Measurements from ENCODE around the gene FBXW11. TPM values are rescaled to one million over a fixed set of nuclear protein-coding genes. Genes with fewer than 3 reads are reported as not detected.

FBXW11 gene
- total RNA-seq, 1 experiment from 2014 or later = 72.9 TPM

DNA sequence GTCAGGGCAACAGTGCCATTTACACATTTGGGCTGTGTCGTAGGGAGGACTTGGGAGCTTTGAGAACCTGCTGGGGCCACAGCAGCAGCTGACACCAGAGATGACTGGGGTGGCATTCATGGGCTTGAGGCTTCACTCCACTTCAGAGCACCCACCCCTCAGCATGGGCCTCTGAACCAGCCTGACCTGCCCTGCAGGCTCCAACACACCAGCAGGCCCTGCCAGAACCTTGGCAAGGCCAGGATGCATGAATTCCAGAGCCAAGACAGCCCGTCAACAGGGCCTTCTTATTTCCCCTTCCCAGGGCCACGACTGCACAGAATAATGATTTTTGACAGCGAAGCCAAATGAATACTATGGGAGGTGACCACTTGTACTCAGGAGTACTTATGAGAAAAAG lies 143.8 kb downstream of the FBXW11 start:
- no peaks in the 10 kb centered on the region for H3K9me3 ChIP-seq (ENCODE audit: low read length)
- no peak overlapping the region for H3K27ac ChIP-seq (ENCODE audit: low read length)
- H3K79me2 ChIP-seq (ENCODE audit: low read length) = no peaks in the 10 kb centered on the region
- H3K9ac ChIP-seq (ENCODE audit: low read length) = no peak overlapping the region
- no peaks in the 10 kb centered on the region for H3K4me1 ChIP-seq (ENCODE audit: low read length)
- no peaks in the 10 kb centered on the region for H3K9me2 ChIP-seq (replicated peaks; ENCODE audit: insufficient read depth, low read length)
- no peak overlapping the region for H3K4me3 ChIP-seq (ENCODE audit: low read length)
- peaks cover 6% of the 10 kb centered on the region; the same call in 1 of the 2 replicates for H3K36me3 ChIP-seq (ENCODE audit: insufficient read depth, low read length)
- H3K27me3 ChIP-seq (ENCODE audit: low read length) = no peaks in the 10 kb centered on the region
- no peak overlapping the region for H3K4me2 ChIP-seq (ENCODE audit: low read depth, low read length, poor library complexity, severe bottlenecking)
- no peaks in the 10 kb centered on the region; the same call in 1 of the 2 replicates for H4K20me1 ChIP-seq (ENCODE audit: insufficient read depth, low read depth, low read length)
- DNase-seq = no peak
- H2AFZ ChIP-seq (ENCODE audit: low read length) = no peak overlapping the region

- no peak overlapping the region for H3K9ac ChIP-seq (ENCODE audit: low read length)
- no peaks in the 10 kb centered on the region for H3K9me2 ChIP-seq (replicated peaks; ENCODE audit: insufficient read depth, low read length)
- no peak overlapping the region for H3K4me2 ChIP-seq (ENCODE audit: low read depth, low read length, poor library complexity, severe bottlenecking)
- H3K27ac ChIP-seq (ENCODE audit: low read length) = no peak overlapping the region
- no peaks in the 10 kb centered on the region for H3K4me1 ChIP-seq (ENCODE audit: low read length)
- no peaks in the 10 kb centered on the region for H3K9me3 ChIP-seq (ENCODE audit: low read length)
- no peak for DNase-seq
- H3K79me2 ChIP-seq (ENCODE audit: low read length) = no peaks in the 10 kb centered on the region
- H3K27me3 ChIP-seq (ENCODE audit: low read length) = no peaks in the 10 kb centered on the region
- peaks cover 6% of the 10 kb centered on the region; the same call in 1 of the 2 replicates for H3K36me3 ChIP-seq (ENCODE audit: insufficient read depth, low read length)
- no peaks in the 10 kb centered on the region; the same call in 1 of the 2 replicates for H4K20me1 ChIP-seq (ENCODE audit: insufficient read depth, low read depth, low read length)
- H3K4me3 ChIP-seq (ENCODE audit: low read length) = no peak overlapping the region
- no peak overlapping the region for H2AFZ ChIP-seq (ENCODE audit: low read length)
Measured at GRCh38 chr5:171861381-171861780, 145.1 kb downstream of the FBXW11 start.

DNA sequence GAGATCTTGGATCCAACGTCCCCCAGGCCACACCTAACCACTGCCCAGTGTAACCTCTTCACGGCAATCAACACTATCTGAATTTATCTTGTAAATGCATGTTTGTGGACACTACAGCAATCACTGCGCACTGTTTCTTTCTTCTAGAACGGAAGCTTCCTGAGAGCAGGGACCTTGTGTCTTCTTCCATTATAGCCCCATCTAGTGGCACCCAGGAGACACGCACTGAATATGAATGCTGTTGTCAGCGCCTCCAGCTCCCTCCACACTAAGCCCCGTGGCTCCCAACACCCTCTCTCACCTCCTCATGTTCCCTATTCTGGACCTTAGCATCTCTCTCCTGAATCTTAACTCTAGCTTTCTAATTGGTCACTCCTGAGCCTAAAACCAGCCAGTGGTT lies 148.1 kb downstream of the FBXW11 start:
- H3K9ac ChIP-seq (ENCODE audit: low read length) = no peak overlapping the region
- H3K9me3 ChIP-seq (ENCODE audit: low read length) = no peaks in the 10 kb centered on the region
- no peaks in the 10 kb centered on the region for H3K79me2 ChIP-seq (ENCODE audit: low read length)
- no peaks in the 10 kb centered on the region for H3K9me2 ChIP-seq (replicated peaks; ENCODE audit: insufficient read depth, low read length)
- H3K4me2 ChIP-seq (ENCODE audit: low read depth, low read length, poor library complexity, severe bottlenecking) = no peak overlapping the region
- no peak overlapping the region for H3K4me3 ChIP-seq (ENCODE audit: low read length)
- H3K4me1 ChIP-seq (ENCODE audit: low read length) = no peaks in the 10 kb centered on the region
- H3K36me3 ChIP-seq (ENCODE audit: insufficient read depth, low read length) = 0 out of 2 replicates have a peak, but pooled peaks cover 2% of the 10 kb centered on the region
- no peaks in the 10 kb centered on the region; the same call in 1 of the 2 replicates for H4K20me1 ChIP-seq (ENCODE audit: insufficient read depth, low read depth, low read length)
- no peak overlapping the region for H3K27ac ChIP-seq (ENCODE audit: low read length)
- DNase-seq = peak; percentile 67
- H3K27me3 ChIP-seq (ENCODE audit: low read length) = no peaks in the 10 kb centered on the region
- H2AFZ ChIP-seq (ENCODE audit: low read length) = no peak overlapping the region

GRCh38 chr5:171857489-171857876 lies 149.0 kb downstream of the FBXW11 start:
- no peak for DNase-seq
- no peaks in the 10 kb centered on the region for H3K9me3 ChIP-seq (ENCODE audit: low read length)
- H3K36me3 ChIP-seq (ENCODE audit: insufficient read depth, low read length) = no peaks in the 10 kb centered on the region
- no peak overlapping the region for H3K27ac ChIP-seq (ENCODE audit: low read length)
- H3K9me2 ChIP-seq (replicated peaks; ENCODE audit: insufficient read depth, low read length) = no peaks in the 10 kb centered on the region
- no peaks in the 10 kb centered on the region; the same call in 1 of the 2 replicates for H4K20me1 ChIP-seq (ENCODE audit: insufficient read depth, low read depth, low read length)
- H3K4me1 ChIP-seq (ENCODE audit: low read length) = no peaks in the 10 kb centered on the region
- H3K79me2 ChIP-seq (ENCODE audit: low read length) = no peaks in the 10 kb centered on the region
- no peak overlapping the region for H3K4me2 ChIP-seq (ENCODE audit: low read depth, low read length, poor library complexity, severe bottlenecking)
- no peak overlapping the region for H2AFZ ChIP-seq (ENCODE audit: low read length)
- H3K9ac ChIP-seq (ENCODE audit: low read length) = no peak overlapping the region
- H3K4me3 ChIP-seq (ENCODE audit: low read length) = no peak overlapping the region
- no peaks in the 10 kb centered on the region for H3K27me3 ChIP-seq (ENCODE audit: low read length)

DNA sequence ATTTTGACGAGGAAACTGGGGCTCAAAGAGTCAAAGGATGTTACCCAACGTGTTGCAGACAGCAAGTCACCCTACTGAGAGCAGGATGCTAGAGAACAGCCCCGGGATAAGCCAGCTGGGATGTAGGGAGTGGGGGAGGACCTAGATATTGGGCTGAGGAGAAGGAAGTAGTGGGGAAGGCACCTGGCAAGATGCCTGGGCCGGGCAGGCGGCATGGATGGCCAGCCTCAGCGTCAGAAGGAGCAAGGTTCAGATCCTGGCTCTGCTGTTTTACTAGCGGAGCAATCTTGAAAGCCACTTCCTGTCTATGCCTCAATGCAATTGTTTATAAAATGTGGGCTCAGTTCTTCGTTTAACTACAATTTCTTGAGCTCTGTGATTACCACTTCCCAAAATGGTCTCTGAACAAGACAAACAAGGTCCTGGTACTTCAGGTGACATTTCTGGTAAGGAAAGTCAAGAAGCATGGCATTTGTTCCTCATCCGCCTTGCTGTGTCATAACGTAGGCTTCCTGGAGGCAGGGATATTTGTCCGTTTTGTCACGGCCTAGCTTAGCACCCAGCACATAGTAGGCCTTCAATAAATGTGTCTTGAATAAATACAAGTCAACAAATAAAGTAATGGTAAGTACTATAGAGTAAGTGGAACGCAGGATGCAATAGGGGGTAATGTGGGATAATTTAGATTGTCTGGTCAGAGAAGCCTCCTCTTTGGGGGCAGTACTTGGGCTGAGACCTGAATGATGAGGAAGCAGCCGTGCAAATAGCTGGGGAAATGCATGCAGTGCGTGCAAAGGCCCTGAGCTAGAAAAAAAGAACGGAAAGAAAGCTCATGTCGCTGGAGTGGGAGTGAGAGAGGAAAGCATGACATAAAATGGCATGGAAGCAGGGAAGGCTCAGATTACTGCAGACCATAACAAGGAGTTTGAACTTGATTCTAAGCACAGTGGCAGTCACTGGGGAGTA lies 150.4 kb downstream of the FBXW11 start:
- Histone ChIP-seq H3K4me2 (ENCODE audit: low read depth, low read length, poor library complexity, severe bottlenecking) (no peak overlapping the region), H2AFZ (ENCODE audit: low read length) (no peak overlapping the region), H3K27ac (ENCODE audit: low read length) (no peak overlapping the region), H3K27me3 (ENCODE audit: low read length) (no peaks in the 10 kb centered on the region), H3K9ac (ENCODE audit: low read length) (no peak overlapping the region), H3K79me2 (ENCODE audit: low read length) (no peaks in the 10 kb centered on the region), H3K4me3 (ENCODE audit: low read length) (no peak overlapping the region), H3K4me1 (ENCODE audit: low read length) (no peaks in the 10 kb centered on the region), H3K9me2 (replicated peaks; ENCODE audit: insufficient read depth, low read length) (no peaks in the 10 kb centered on the region), H4K20me1 (ENCODE audit: insufficient read depth, low read depth, low read length) (no peaks in the 10 kb centered on the region; the same call in 1 of the 2 replicates), H3K36me3 (ENCODE audit: insufficient read depth, low read length) (no peaks in the 10 kb centered on the region), H3K9me3 (ENCODE audit: low read length) (no peaks in the 10 kb centered on the region)
- DNase-seq = no peak

- Histone ChIP-seq H3K9ac (ENCODE audit: low read length) (no peak overlapping the region), H3K4me3 (ENCODE audit: low read length) (no peak overlapping the region), H3K27ac (ENCODE audit: low read length) (no peak overlapping the region), H3K9me2 (replicated peaks; ENCODE audit: insufficient read depth, low read length) (no peaks in the 10 kb centered on the region), H4K20me1 (ENCODE audit: insufficient read depth, low read depth, low read length) (no peaks in the 10 kb centered on the region; the same call in 1 of the 2 replicates), H3K27me3 (ENCODE audit: low read length) (no peaks in the 10 kb centered on the region), H3K4me2 (ENCODE audit: low read depth, low read length, poor library complexity, severe bottlenecking) (no peak overlapping the region), H2AFZ (ENCODE audit: low read length) (no peak overlapping the region), H3K4me1 (ENCODE audit: low read length) (no peaks in the 10 kb centered on the region), H3K79me2 (ENCODE audit: low read length) (no peaks in the 10 kb centered on the region), H3K36me3 (ENCODE audit: insufficient read depth, low read length) (no peaks in the 10 kb centered on the region), H3K9me3 (ENCODE audit: low read length) (no peaks in the 10 kb centered on the region)
- DNase-seq = no peak
Measured at GRCh38 chr5:171855265-171855664, 151.2 kb downstream of the FBXW11 start.

DNA sequence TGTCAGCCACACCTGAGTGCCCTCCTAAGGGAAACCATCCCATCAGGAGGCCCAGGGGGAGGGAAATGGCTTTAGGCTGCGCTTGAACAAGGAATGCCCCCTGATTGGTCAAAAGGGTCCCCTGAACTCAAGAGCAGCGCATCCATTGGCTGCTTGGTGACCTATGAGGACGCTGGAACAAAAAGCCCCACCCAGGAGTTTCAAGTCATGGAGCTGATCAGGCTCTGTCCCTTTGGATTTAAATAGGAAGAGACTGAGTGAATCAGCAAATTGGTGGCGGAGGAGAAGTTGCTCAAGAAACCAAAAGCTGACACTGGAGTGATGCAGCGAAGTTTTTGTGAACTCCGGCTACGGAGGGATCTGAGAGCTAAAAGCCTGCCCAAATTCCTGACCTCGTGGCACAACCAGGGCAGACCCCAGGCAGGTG lies 154.2 kb downstream of the FBXW11 start:
- Histone ChIP-seq H3K9ac (ENCODE audit: low read length) (no peak overlapping the region), H3K9me2 (replicated peaks; ENCODE audit: insufficient read depth, low read length) (no peaks in the 10 kb centered on the region), H3K27me3 (ENCODE audit: low read length) (no peaks in the 10 kb centered on the region), H3K4me1 (ENCODE audit: low read length) (no peaks in the 10 kb centered on the region), H3K9me3 (ENCODE audit: low read length) (no peaks in the 10 kb centered on the region), H3K4me3 (ENCODE audit: low read length) (no peak overlapping the region), H3K27ac (ENCODE audit: low read length) (no peak overlapping the region), H3K36me3 (ENCODE audit: insufficient read depth, low read length) (no peaks in the 10 kb centered on the region), H4K20me1 (ENCODE audit: insufficient read depth, low read depth, low read length) (no peaks in the 10 kb centered on the region), H3K4me2 (ENCODE audit: low read depth, low read length, poor library complexity, severe bottlenecking) (no peak overlapping the region), H2AFZ (ENCODE audit: low read length) (no peak overlapping the region), H3K79me2 (ENCODE audit: low read length) (no peaks in the 10 kb centered on the region)
- DNase-seq = no peak

GRCh38 chr5:171851251-171851650 lies 155.2 kb downstream of the FBXW11 start:
- H4K20me1 ChIP-seq (ENCODE audit: insufficient read depth, low read depth, low read length) = no peaks in the 10 kb centered on the region
- no peaks in the 10 kb centered on the region for H3K9me3 ChIP-seq (ENCODE audit: low read length)
- no peaks in the 10 kb centered on the region for H3K9me2 ChIP-seq (replicated peaks; ENCODE audit: insufficient read depth, low read length)
- no peak overlapping the region for H3K4me2 ChIP-seq (ENCODE audit: low read depth, low read length, poor library complexity, severe bottlenecking)
- DNase-seq = no peak
- H3K79me2 ChIP-seq (ENCODE audit: low read length) = no peaks in the 10 kb centered on the region
- H3K27ac ChIP-seq (ENCODE audit: low read length) = no peak overlapping the region
- H3K4me1 ChIP-seq (ENCODE audit: low read length) = no peaks in the 10 kb centered on the region
- H3K36me3 ChIP-seq (ENCODE audit: insufficient read depth, low read length) = no peaks in the 10 kb centered on the region
- H2AFZ ChIP-seq (ENCODE audit: low read length) = no peak overlapping the region
- no peak overlapping the region for H3K9ac ChIP-seq (ENCODE audit: low read length)
- H3K27me3 ChIP-seq (ENCODE audit: low read length) = no peaks in the 10 kb centered on the region
- no peak overlapping the region for H3K4me3 ChIP-seq (ENCODE audit: low read length)

Measured in Karpas-422 (cell line).